ENCODE results near the gene G6PC3. TPM values are rescaled to one million over a fixed set of nuclear protein-coding genes. Genes with fewer than 3 reads are reported as not detected.

Gene G6PC3
- total RNA-seq, 1 experiment from 2014 or later = 105 TPM

- H3K79me1 ChIP-seq (ENCODE audit: insufficient read depth, low read depth, low read length, poor library complexity, severe bottlenecking) = no peaks in the 10 kb centered on the region
- H3K9me3 ChIP-seq (ENCODE audit: control insufficient read depth, low read depth, low read length) = no peaks in the 10 kb centered on the region
- peak; percentile 70 for TF ChIP-seq CTCF (conservative IDR thresholded peaks at IDR 0.05)
- no peak overlapping the region for H4K8ac ChIP-seq (replicated peaks; ENCODE audit: insufficient read length, low read depth, low read length)
- H3K14ac ChIP-seq (ENCODE audit: insufficient read depth, low read length) = no peak overlapping the region
- Mint-ChIP-seq H3K9me3 (no peaks in the 10 kb centered on the region), H3K27me3 (ENCODE audit: low read depth) (peaks cover 3% of the 10 kb centered on the region), H3K4me1 (peaks cover 39 to 46% of the 10 kb centered on the region in 2 experiments), H3K27ac (peak overlapping the region in 1 of 3 experiments; percentile 76; a peak in 1 of 7 replicates), H3K36me3 (ENCODE audit: insufficient read depth in 1 of 3, low read depth in 3 of 3) (peaks cover 31 to 59% (median 59%) of the 10 kb centered on the region in 3 experiments; a peak in 6 of 7 replicates), H3K4me3 (peak overlapping the region in 1 of 2 experiments; percentile 23; a peak in 1 of 5 replicates)
- no peak overlapping the region for H2BK15ac ChIP-seq (ENCODE audit: low read depth, low read length)
- H2AK5ac ChIP-seq (ENCODE audit: insufficient read length, low read length) = no peak overlapping the region
- no peak overlapping the region for H3K18ac ChIP-seq (ENCODE audit: insufficient read length, low read depth, low read length)
- H3K23ac ChIP-seq (ENCODE audit: insufficient read length, low read depth, low read length) = no peak overlapping the region
- H2BK5ac ChIP-seq (ENCODE audit: insufficient read length, low read length) = no peak overlapping the region
- H3K79me2 ChIP-seq (ENCODE audit: insufficient read depth, low read length) = no peaks in the 10 kb centered on the region
- H4K20me1 ChIP-seq (ENCODE audit: control insufficient read depth, insufficient read depth, insufficient read length) = no peaks in the 10 kb centered on the region
- H3K27ac ChIP-seq (ENCODE audit: insufficient read length, low read depth, low read length) = no peak overlapping the region
- no peaks in the 10 kb centered on the region for H3K4me1 ChIP-seq (ENCODE audit: insufficient read depth, low read length)
- no peak overlapping the region for H4K91ac ChIP-seq (ENCODE audit: insufficient read length, low read depth, low read length)
- H3K4ac ChIP-seq (ENCODE audit: low read depth, low read length) = no peak overlapping the region
- no peak overlapping the region for H3T11ph ChIP-seq (ENCODE audit: low read length)
- no peak overlapping the region for H3K56ac ChIP-seq (ENCODE audit: insufficient read length, low read depth, low read length)
- no peak overlapping the region for H2AFZ ChIP-seq (ENCODE audit: low read length)
- H3K9ac ChIP-seq (ENCODE audit: extremely low read depth, insufficient read length, low read length) = no peak overlapping the region
- no peak overlapping the region for H3K4me2 ChIP-seq (ENCODE audit: insufficient read depth, insufficient read length, low read length)
- no peak overlapping the region for H2BK120ac ChIP-seq (ENCODE audit: low read depth, low read length, poor library complexity, severe bottlenecking)
- no peaks in the 10 kb centered on the region for H3K27me3 ChIP-seq (ENCODE audit: insufficient read depth, low read length)
- H4K5ac ChIP-seq (ENCODE audit: insufficient read length, low read depth, low read length) = no peak overlapping the region
- peak; percentile 78 for DNase-seq
- H2BK20ac ChIP-seq (ENCODE audit: low read depth, low read length, poor library complexity, severe bottlenecking) = no peak overlapping the region
- no peak overlapping the region for H2BK12ac ChIP-seq (ENCODE audit: insufficient read length, low read depth, low read length)
- no CpG with 5 or more reads among the region's 10 CpGs for WGBS (ENCODE audit: extremely low coverage, insufficient read length, low lambda C conversion rate)
- peaks cover 6% of the 10 kb centered on the region for H3K23me2 ChIP-seq (ENCODE audit: insufficient read length, low read depth, low read length, poor library complexity, severe bottlenecking)
Measured at GRCh38 chr17:44084131-44084538, 13.6 kb downstream of the G6PC3 start.

All from H9 (cell line).